Stimulated activated CD4-positive, alpha-beta T cell treated with anti-CD3 and anti-CD28 coated beads, Interleukin-4, amount 100 ng/mL, for 4 hours (primary cell): ENCODE results near the gene RPL29.

Source experiments
- DNase-seq, 2 experiments: peaks; one replicate each; pipeline ENCODE4 v3.0.0-alpha.2; 2020

The RPL29 gene

DNA sequence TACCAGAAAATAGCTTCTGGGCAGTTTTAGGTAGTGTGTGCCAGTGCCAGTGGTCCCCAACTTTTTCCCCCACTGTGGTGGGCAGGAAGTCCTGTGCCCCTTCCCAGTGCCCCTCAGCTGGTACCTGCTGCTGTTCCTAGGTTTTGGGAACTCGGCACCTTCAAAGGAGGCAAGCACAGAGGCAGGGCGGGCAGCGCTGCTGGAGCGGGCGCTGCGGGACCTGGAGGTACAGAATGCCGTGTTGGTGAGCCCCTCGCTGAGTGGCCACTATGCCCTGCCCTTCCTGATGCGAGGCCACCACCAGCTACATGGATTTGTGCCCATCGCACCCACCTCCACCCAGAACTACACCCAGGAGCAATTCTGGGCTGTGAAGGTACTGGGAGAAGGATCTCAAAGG lies 15.4 kb downstream of the RPL29 start:
- no peak for DNase-seq

DNA sequence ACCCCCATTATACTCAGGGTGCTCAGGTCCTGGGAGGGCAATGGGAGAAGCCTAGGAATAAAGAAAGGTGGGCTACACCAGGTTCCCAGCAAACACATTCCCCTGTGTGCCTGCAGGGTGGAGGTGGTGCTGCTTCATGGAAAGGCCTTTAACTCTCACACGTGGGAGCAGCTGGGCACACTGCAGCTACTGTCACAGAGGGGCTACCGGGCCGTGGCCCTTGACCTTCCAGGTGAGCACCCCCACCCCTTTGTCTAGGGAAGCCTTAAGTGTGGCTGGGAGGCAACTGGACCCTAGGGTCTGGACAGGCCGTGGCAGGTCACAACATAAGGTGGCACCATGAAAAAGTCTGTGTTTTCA lies 17.6 kb downstream of the RPL29 start:
- DNase-seq, result no peak

GRCh38 chr3:51977446-51978142 lies 18.1 kb downstream of the RPL29 start:
- peak in 1 of 2 experiments; percentile 26 for DNase-seq

DNA sequence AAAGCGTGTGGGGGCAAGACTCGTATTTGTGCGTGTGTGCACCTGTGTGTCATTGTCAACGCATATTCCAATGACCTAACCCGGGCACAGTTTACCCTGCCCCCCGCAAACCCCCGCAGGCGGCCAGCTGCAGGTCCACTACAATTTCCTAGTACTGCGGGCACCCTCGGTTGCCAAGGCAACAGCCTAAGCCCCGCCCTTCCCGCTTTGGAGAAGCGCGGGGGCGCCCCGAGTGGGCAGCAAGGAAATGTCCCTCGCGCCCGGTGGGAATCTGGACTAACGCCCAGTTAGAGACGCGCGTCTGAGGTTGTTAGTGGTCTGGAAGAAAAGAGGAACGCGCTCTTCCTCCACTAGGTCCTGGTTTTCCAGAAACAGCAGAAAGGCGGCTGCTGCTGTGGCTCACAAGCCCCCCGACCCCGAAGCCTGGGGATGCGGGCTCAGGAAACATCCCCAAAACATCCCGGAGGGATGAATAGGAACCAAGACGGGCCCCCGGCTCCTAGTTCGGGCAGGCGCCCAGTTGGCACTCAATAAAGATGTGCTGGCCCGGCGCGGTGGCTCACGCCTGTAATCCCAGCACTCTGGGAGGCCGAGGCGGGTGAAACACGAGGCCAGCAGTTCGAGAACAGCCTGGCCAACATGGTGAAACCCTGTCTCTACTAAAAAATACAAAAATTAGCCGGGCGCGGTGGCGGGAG lies 19.7 kb downstream of the RPL29 start:
- DNase-seq, result no peak

GRCh38 chr3:51974963-51975851 lies 20.5 kb downstream of the RPL29 start, which contains the start of gene ABHD14A:
Gene ABHD14A, plus strand, starts transcription at chr3:51975064. Its CDS starts 72 bp downstream, at chr3:51975136.
- peak; percentile 64 to 66 for DNase-seq

GRCh38 chr3:51974277-51974962 lies 21.3 kb downstream of the RPL29 start:
- DNase-seq, result peak in 1 of 2 experiments; percentile 23

- DNase-seq, result no peak
Measured at GRCh38 chr3:51971350-51971749, 24.3 kb downstream of the RPL29 start.

GRCh38 chr3:51970606-51971300 lies 24.9 kb downstream of the RPL29 start:
- DNase-seq, result no peak

- no peak for DNase-seq
Measured at GRCh38 chr3:51969841-51970240, 25.9 kb downstream of the RPL29 start.

DNA sequence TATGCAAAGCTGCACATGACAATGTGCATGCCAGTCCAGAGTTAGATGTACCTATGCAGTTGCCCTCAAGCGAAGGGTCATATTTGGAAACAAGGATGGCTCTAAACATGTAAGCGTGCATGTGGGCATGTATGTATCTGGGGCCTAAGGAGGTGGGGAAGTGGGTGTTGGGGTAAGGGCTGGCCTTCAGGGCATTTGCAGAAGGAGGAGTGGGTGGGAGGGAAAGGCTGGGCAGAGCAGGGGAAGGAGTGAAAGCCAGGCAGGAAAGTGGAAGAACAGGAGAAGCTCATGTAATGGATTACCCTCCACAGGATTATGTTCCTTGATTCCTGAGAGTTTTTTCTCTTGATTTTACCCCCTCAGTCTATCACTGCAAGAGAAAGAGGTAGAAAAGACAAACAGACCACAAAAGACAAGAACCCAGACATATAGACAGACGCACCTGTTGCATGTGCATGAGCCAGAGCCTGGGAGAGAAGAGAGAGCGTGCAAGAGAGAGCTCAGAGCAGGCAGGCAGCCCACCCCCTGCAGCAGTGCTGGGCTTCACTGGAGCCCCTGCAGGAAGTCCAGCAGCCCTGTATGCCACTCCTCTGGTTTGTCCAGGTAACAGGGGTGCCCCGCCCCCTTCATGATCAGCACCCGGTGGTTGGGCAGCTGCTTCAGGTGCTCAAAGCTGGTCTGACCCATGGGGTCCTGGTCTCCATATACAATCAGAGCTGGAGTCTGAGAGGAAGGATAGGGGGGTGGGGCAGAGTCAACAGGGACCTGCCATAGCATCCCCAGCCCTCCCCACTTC lies 26.6 kb downstream of the RPL29 start:
- DNase-seq, result no peak

GRCh38 chr3:51968170-51968775 lies 27.4 kb downstream of the RPL29 start:
- no peak for DNase-seq

- DNase-seq, result peak; percentile 11 to 51
Measured at GRCh38 chr3:51967384-51968169, 28.1 kb downstream of the RPL29 start, which contains the start of gene PCBP4. Gene PCBP4, minus strand, starts transcription at chr3:51967454. Its CDS starts 6,214 bp downstream, at chr3:51961240.

DNA sequence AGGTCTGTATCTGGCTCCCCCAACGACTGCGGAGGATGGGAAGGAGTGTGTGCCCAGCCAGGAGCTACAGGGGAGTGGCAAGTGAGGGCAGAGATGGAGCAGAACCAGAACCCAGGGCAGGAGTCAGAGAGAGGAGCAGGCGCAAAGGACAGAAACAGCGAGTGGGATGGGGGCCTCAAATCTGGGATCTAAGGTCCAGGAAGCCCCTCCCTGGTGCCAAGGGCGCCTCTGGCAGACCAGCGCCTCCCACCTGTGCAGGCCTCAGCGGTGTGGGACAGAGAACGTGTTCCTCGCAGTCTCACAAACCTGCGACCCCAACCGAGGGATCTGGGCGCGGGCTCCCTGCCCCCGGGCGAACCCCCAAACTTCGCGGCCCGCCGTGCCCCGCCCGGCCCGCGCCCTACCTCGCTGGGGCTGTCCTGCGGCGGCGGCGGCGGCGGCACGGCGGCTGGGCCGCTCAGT lies 28.7 kb downstream of the RPL29 start:
- no peak for DNase-seq

- DNase-seq, result no peak
Measured at GRCh38 chr3:51966486-51966885, 29.2 kb downstream of the RPL29 start.

GRCh38 chr3:51966016-51966415 lies 29.7 kb downstream of the RPL29 start:
- DNase-seq, result no peak

GRCh38 chr3:51964521-51964920 lies 31.2 kb downstream of the RPL29 start:
- DNase-seq, result no peak

GRCh38 chr3:51963951-51964451 lies 31.7 kb downstream of the RPL29 start:
- DNase-seq, result no peak

- DNase-seq, result no peak
Measured at GRCh38 chr3:51962854-51963530, 32.7 kb downstream of the RPL29 start.
